Measurements from ENCODE around the gene TSPAN18.

- TF ChIP-seq MEIS1 (CRISPR knock-in tag; IDR thresholded peaks at IDR 0.05; ENCODE audit: borderline replicate concordance) (no peak), CTCF (tag by site-specific recombination; IDR thresholded peaks at IDR 0.05) (no peak), ZNF138 (tag by site-specific recombination; IDR thresholded peaks at IDR 0.05; ENCODE audit: borderline replicate concordance) (no peak), ZNF121 (tag by site-specific recombination; IDR thresholded peaks at IDR 0.05) (no peak), ZNF274 (IDR thresholded peaks at IDR 0.05; ENCODE audit: low read length) (no peak), ZNF274 (tag by site-specific recombination; IDR thresholded peaks at IDR 0.05; ENCODE audit: borderline replicate concordance) (no peak), ZNF10 (tag by site-specific recombination; IDR thresholded peaks at IDR 0.05) (no peak), MYNN (tag by site-specific recombination; IDR thresholded peaks at IDR 0.05; ENCODE audit: borderline replicate concordance) (no peak), ZNF792 (tag by site-specific recombination; IDR thresholded peaks at IDR 0.05) (no peak)
- TF ChIP-seq, protein P1, sequence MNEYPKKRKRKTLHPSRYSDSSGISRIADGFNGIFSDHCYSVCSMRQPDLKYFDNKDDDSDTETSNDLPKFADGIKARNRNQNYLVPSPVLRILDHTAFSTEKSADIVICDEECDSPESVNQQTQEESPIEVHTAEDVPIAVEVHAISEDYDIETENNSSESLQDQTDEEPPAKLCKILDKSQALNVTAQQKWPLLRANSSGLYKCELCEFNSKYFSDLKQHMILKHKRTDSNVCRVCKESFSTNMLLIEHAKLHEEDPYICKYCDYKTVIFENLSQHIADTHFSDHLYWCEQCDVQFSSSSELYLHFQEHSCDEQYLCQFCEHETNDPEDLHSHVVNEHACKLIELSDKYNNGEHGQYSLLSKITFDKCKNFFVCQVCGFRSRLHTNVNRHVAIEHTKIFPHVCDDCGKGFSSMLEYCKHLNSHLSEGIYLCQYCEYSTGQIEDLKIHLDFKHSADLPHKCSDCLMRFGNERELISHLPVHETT (tag by site-specific recombination; IDR thresholded peaks at IDR 0.05), result no peak
Observed at GRCh38 chr11:44681698-44682097, 45.1 kb upstream of the TSPAN18 start.
